ENCODE measurements around the gene MYBPH.

- no peak for TF ChIP-seq POLR2AphosphoS5 (IDR thresholded peaks at IDR 0.05; ENCODE audit: low read depth, low read length)
- TF ChIP-seq POLR2A (IDR thresholded peaks at IDR 0.05; ENCODE audit: low read depth, low read length) = no peak
- TF ChIP-seq TAF1 (IDR thresholded peaks at IDR 0.05; ENCODE audit: borderline replicate concordance, low read depth, low read length) = no peak
Observed at GRCh38 chr1:203178083-203178482, 2.5 kb upstream of the MYBPH start.

Measured in GM12892 (cell line).